Mesendoderm (in vitro differentiated cells): ENCODE measurements around the gene C3orf20.

Experiments
- DNase-seq: peaks from one replicate; pipeline ENCODE4 v3.0.0; 2013
- H2AK5ac ChIP-seq: 2 replicates; pipeline ENCODE4 v1.6.1; 2013; ENCODE audit warnings: low read length, inconsistent platforms
- H2BK120ac ChIP-seq: 2 replicates; pipeline ENCODE4 v1.6.1; 2013; ENCODE audit warnings: low read depth, mild to moderate bottlenecking, low read length, moderate library complexity, mixed read lengths
- H2BK15ac ChIP-seq: replicated peaks from 2 replicates; pipeline ENCODE4 v1.6.1; 2013; ENCODE audit warnings: low read depth, mild to moderate bottlenecking, moderate library complexity
- H2BK5ac ChIP-seq: 2 replicates; pipeline ENCODE4 v1.6.1; 2013; ENCODE audit warnings: low read length, inconsistent platforms
- H3K18ac ChIP-seq: 2 replicates; pipeline ENCODE4 v1.6.1; 2013; ENCODE audit warnings: mild to moderate bottlenecking, low read length, mixed read lengths
- H3K23ac ChIP-seq: one replicate; pipeline ENCODE4 v1.6.1; 2013; ENCODE audit warnings: low read length
- H3K27ac ChIP-seq: 2 replicates; pipeline ENCODE4 v1.5.1; 2013; ENCODE audit warnings: low read depth, mild to moderate bottlenecking, inconsistent platforms, low read length, moderate library complexity
- H3K27me3 ChIP-seq: 2 replicates; pipeline ENCODE4 v1.6.1; 2013; ENCODE audit warnings: low read length, control low read depth, mild to moderate bottlenecking, inconsistent platforms; ENCODE audit not compliant: insufficient read depth, poor library complexity
- H3K36me3 ChIP-seq: 2 replicates; pipeline ENCODE4 v1.6.1; 2013; ENCODE audit warnings: low read length, inconsistent platforms; ENCODE audit not compliant: control insufficient read depth, insufficient read depth
- H3K4ac ChIP-seq: one replicate; pipeline ENCODE4 v1.6.1; 2013; ENCODE audit warnings: low read depth, mild to moderate bottlenecking, low read length, moderate library complexity
- H3K4me1 ChIP-seq: 2 replicates; pipeline ENCODE4 v1.6.1; 2013; ENCODE audit warnings: low read depth, low read length, inconsistent platforms; ENCODE audit not compliant: control insufficient read depth
- H3K4me2 ChIP-seq: 2 replicates; pipeline ENCODE4 v1.6.1; 2013; ENCODE audit warnings: low read length
- H3K4me3 ChIP-seq: 2 replicates; pipeline ENCODE4 v1.5.1; 2013; ENCODE audit warnings: mild to moderate bottlenecking, low read length
- H3K56ac ChIP-seq: one replicate; pipeline ENCODE4 v1.6.1; 2013; ENCODE audit warnings: low read length
- H3K79me1 ChIP-seq: 2 replicates; pipeline ENCODE4 v1.6.1; 2013; ENCODE audit warnings: low read length, inconsistent platforms
- H3K79me2 ChIP-seq: 2 replicates; pipeline ENCODE4 v1.6.1; 2013; ENCODE audit warnings: mild to moderate bottlenecking, low read length; ENCODE audit not compliant: control insufficient read depth, insufficient read depth
- H3K9ac ChIP-seq: 2 replicates; pipeline ENCODE4 v1.6.1; 2013; ENCODE audit warnings: low read length, inconsistent platforms
- H4K5ac ChIP-seq: one replicate; pipeline ENCODE4 v1.6.1; 2013; ENCODE audit warnings: low read length
- H4K8ac ChIP-seq: one replicate; pipeline ENCODE4 v1.6.1; 2013; ENCODE audit warnings: low read depth, mild to moderate bottlenecking, control low read depth, low read length, moderate library complexity
- WGBS: extraction: QIAGEN DNeasy Blood & Tissue Kit; methylation state at CpG from one replicate; pipeline ENCODE4 v1.1.7; 2013; ENCODE audit warnings: low lambda C conversion rate, missing lambda C conversion rate; ENCODE audit not compliant: insufficient coverage; ENCODE audit errors: extremely low coverage; 5-methylcytosine and 5-hydroxymethylcytosine counted together

Gene C3orf20

DNA sequence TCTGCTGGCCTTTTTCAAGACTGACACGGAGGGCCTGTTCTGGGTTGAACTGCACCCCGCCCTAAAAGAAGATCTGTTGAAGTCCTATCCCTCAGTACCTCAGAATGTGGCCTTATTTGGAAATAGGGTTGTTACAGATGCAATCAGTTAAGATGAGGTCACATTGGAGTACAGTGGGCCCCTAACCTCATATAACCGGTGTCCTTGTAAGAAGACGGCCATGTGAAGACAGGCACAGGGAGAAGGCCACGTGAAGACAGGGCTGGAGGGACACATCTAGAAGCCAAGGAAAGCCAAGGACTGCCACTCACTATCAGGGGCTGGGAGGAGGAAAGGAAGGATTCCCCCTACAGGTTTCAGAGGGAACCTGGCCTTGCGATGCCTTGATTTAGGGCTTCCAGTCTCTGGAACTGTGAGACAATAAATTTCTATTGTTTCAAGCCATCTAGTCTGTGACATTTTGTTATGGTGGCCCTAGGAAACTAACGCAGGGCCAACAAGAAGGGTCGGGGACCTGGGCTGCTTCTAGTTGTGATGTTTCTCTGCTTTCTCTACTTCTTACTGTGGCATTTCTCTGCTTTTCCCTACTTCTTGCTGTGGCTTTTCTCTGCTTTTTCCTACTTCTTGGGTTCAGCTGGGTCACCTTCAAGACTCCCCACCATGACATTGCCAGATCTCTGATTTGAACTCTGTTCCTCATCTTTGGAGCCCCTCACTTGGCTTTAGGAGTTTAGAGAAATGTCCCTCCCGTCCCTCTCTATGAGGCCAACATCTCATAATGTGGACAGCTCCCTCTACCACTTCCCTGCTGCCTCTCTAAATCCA is 28.1 kb upstream of the C3orf20 start:
- H3K27me3 ChIP-seq, result no peaks in the 10 kb centered on the region
- H3K4ac ChIP-seq, result no peak overlapping the region
- H4K8ac ChIP-seq, result no peak overlapping the region
- no peaks in the 10 kb centered on the region for H3K79me1 ChIP-seq
- H3K36me3 ChIP-seq, result no peaks in the 10 kb centered on the region
- H3K4me2 ChIP-seq, result no peak overlapping the region
- H3K23ac ChIP-seq, result no peak overlapping the region
- no peaks in the 10 kb centered on the region for H3K4me1 ChIP-seq
- no peak overlapping the region for H3K4me3 ChIP-seq
- peak; percentile 69 for DNase-seq
- H2BK120ac ChIP-seq, result no peak overlapping the region
- no peaks in the 10 kb centered on the region for H3K79me2 ChIP-seq
- WGBS, result no CpG with 5 or more reads among the region's 9 CpGs
- no peak overlapping the region for H2BK15ac ChIP-seq
- H2AK5ac ChIP-seq, result no peak overlapping the region
- H2BK5ac ChIP-seq, result no peak overlapping the region
- H3K18ac ChIP-seq, result no peak overlapping the region
- no peak overlapping the region for H3K27ac ChIP-seq
- no peak overlapping the region for H3K56ac ChIP-seq
- no peak overlapping the region for H4K5ac ChIP-seq
- no peak overlapping the region for H3K9ac ChIP-seq

DNA sequence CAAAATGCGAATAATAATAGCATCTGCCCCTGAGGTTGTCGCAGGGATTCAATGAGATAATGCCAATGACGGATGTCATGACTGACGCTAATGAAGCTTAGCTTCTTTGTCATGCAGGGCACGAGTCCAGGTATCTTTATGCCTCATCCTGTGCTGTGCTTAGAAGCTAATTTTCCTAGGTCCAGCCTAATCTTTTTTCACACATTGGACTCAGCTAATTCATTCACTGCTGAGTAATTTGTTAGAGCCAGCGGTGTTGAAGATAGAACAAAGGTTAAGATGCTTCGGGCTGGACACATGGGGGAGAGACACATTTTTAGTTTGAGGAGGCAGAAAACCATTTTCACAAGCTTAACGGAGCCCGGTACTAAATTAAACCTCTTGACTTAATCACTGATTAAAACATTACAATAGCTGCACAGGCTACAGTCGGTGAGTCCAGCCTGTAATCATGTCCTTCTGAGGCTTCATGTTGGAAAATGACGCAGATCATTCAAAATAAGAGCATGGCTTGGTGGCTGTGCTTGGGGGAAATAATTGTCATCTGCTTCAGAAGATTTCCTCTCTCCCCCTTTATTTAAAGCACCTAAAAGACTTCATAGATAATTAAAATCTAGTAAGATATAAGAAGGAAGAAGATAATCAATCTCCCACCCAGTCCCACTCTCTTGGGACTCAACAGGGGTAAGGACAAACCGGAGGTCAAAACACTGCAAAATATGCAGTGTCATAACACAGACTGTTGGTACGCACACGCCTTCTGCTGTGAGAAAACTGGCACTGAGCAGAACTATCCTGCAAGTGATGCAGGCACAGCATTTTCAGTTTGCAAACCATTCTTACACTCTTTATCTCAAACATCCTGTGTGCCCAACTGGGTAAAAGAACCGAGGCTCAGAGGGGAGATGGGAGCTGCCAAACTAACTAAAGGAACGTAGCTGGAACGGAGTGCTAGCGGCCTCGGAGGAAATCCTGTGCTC is 26.7 kb upstream of the C3orf20 start:
- Histone ChIP-seq H3K9ac (no peak overlapping the region), H3K4me1 (no peaks in the 10 kb centered on the region), H2BK120ac (no peak overlapping the region), H3K27me3 (no peaks in the 10 kb centered on the region), H4K8ac (no peak overlapping the region), H2AK5ac (no peak overlapping the region), H3K4me2 (no peak overlapping the region), H3K27ac (no peak overlapping the region), H3K79me2 (peaks cover 6% of the 10 kb centered on the region), H3K56ac (no peak overlapping the region), H3K18ac (no peak overlapping the region), H2BK5ac (no peak overlapping the region), H3K79me1 (peaks cover 2% of the 10 kb centered on the region), H3K23ac (no peak overlapping the region), H3K4me3 (no peak overlapping the region), H3K36me3 (no peaks in the 10 kb centered on the region), H3K4ac (no peak overlapping the region), H2BK15ac (no peak overlapping the region), H4K5ac (no peak overlapping the region)
- WGBS, result no CpG with 5 or more reads among the region's 19 CpGs
- no peak for DNase-seq

DNA sequence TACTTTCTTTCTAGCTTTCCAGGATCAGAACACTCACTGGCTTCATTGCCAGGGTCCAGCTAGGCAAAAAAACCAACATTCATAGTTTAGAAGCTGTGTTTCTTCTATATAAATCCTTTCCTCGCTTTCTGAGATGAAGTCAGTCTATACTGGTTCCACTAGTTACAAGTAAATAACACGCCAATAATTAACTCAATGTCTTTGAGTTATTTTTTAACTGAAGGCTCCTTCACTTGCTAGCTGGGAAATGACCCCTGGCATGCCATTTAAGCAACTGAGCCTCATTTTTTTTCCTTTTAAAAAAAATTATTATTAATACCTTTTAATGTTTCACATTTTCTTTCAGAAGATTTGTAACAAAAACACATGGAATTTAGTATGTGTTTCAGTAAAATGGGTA is 25.5 kb upstream of the C3orf20 start:
- no peak overlapping the region for H3K23ac ChIP-seq
- no peak overlapping the region for H3K56ac ChIP-seq
- H3K4me3 ChIP-seq, result no peak overlapping the region
- no peaks in the 10 kb centered on the region for H3K4me1 ChIP-seq
- no peaks in the 10 kb centered on the region for H3K36me3 ChIP-seq
- no peak overlapping the region for H4K5ac ChIP-seq
- H2AK5ac ChIP-seq, result no peak overlapping the region
- H3K4ac ChIP-seq, result no peak overlapping the region
- no peak overlapping the region for H3K18ac ChIP-seq
- no peak overlapping the region for H3K9ac ChIP-seq
- H3K79me2 ChIP-seq, result peaks cover 7% of the 10 kb centered on the region
- peaks cover 4% of the 10 kb centered on the region for H3K79me1 ChIP-seq
- H3K4me2 ChIP-seq, result no peak overlapping the region
- H3K27ac ChIP-seq, result no peak overlapping the region
- H2BK120ac ChIP-seq, result no peak overlapping the region
- H4K8ac ChIP-seq, result no peak overlapping the region
- no peak overlapping the region for H2BK5ac ChIP-seq
- H2BK15ac ChIP-seq, result no peak overlapping the region
- DNase-seq, result no peak
- no peaks in the 10 kb centered on the region for H3K27me3 ChIP-seq
- no CpG with 5 or more reads among the region's 2 CpGs for WGBS

DNA sequence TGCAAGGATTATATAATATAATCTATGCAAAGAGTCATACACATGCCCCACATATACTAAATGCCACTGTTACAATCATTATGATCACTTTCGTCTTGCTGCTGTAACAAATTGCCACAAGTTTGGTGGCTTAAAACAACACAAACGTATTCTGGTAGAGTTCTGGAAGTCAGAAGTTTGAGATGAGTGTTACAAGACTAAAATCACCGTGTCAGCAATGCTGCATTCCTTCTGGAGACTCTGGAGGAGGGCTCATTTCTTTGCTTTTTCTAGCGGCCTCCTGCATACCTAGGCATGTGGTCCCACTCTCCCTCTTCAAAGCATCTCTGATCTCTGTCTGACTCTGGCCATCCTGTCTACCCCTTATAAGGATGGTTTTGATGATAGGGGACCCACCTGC is 24.7 kb upstream of the C3orf20 start:
- Histone ChIP-seq H2BK120ac (no peak overlapping the region), H3K27me3 (no peaks in the 10 kb centered on the region), H3K79me1 (peaks cover 4% of the 10 kb centered on the region), H3K18ac (no peak overlapping the region), H3K23ac (no peak overlapping the region), H3K36me3 (no peaks in the 10 kb centered on the region), H4K5ac (no peak overlapping the region), H2AK5ac (no peak overlapping the region), H3K56ac (no peak overlapping the region), H4K8ac (no peak overlapping the region), H3K4ac (no peak overlapping the region), H3K4me1 (no peaks in the 10 kb centered on the region), H2BK15ac (no peak overlapping the region), H2BK5ac (no peak overlapping the region), H3K9ac (no peak overlapping the region), H3K79me2 (peaks cover 7% of the 10 kb centered on the region), H3K4me3 (no peak overlapping the region), H3K27ac (no peak overlapping the region), H3K4me2 (no peak overlapping the region)
- DNase-seq, result no peak
- no CpG with 5 or more reads among the region's 4 CpGs for WGBS

DNA sequence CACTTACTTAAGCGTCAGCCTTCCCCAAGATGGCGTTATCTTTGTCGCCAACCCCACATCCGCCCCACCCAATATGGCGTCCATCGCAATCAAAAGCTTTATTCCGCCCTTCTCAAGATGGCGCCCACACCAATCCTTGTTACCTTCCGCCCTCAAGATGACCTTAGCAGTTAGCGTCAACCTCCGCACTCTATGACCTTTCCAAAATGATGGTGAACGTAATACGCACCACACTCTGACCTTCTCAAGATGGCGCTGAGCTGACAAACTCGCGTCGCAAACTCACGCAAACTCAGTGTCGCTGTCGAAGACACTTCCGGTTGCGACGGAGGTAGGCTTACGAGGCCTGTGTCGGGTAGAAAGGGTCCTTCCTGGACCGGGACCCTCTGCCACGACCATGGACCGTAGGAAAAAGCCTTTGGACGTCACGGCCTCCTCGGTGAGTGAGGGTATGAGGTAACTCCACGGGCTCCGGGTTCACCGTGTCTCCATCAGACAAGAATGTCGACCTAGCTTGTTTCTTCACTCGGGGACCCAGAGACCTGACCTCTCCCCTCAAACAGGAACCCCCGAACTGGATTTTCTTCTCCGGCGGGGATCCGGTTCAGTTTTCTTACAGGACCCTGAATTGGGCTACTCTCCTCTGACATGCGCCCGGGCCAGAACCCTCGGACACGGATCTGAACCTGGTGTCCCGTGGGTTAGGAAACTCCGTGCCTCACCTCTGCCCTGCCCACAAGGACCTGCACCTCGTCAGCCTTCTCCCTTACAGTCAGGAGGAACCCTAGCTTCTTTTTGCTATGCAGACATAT is 23.3 kb upstream of the C3orf20 start, which contains the start of gene CCDC174:
CCDC174 (plus strand) TSS at position 323 of the 812 bp plus-strand sequence; CDS start at position 398, 75 bp downstream.
- peaks cover 4% of the 10 kb centered on the region for H3K79me1 ChIP-seq
- peak within 1 kb of the TSS; percentile 72 for H3K4me2 ChIP-seq
- no peak within 1 kb of the TSS for H4K8ac ChIP-seq
- H3K56ac ChIP-seq, result peak within 1 kb of the TSS; percentile 98
- no peak within 1 kb of the TSS for H2BK15ac ChIP-seq
- WGBS, result no CpG with 5 or more reads among the region's 47 CpGs
- no peak within 1 kb of the TSS for H3K23ac ChIP-seq
- peak within 1 kb of the TSS; percentile 90 for H3K4me3 ChIP-seq
- peaks cover 2% of the 10 kb centered on the region for H3K36me3 ChIP-seq
- peak within 1 kb of the TSS; percentile 42 for H3K4ac ChIP-seq
- no peak within 1 kb of the TSS for H3K18ac ChIP-seq
- no peak within 1 kb of the TSS for H2BK120ac ChIP-seq
- peaks cover 7% of the 10 kb centered on the region for H3K79me2 ChIP-seq
- H3K27me3 ChIP-seq, result no peaks in the 10 kb centered on the region
- no peak within 1 kb of the TSS for H3K27ac ChIP-seq
- H2BK5ac ChIP-seq, result no peak within 1 kb of the TSS
- H3K4me1 ChIP-seq, result no peaks in the 10 kb centered on the region
- peak; percentile 100 for DNase-seq
- no peak within 1 kb of the TSS for H2AK5ac ChIP-seq
- H4K5ac ChIP-seq, result no peak within 1 kb of the TSS
- peak within 1 kb of the TSS; percentile 90 for H3K9ac ChIP-seq
